KMS-11 (cell line): ENCODE results near the gene ALKBH2.
A peak's percentile ranks its signal among the peaks of the same experiment; 100 is the strongest.

Experiments used
- H2AFZ ChIP-seq: fragments of 200-600 bp; sonication (generic); 2 replicates; pipeline ENCODE4 v1.6.1; 2016; ENCODE audit warnings: antibody characterized with exemption, mixed run types, low read depth
- H3K27ac ChIP-seq: fragments of 200-600 bp; sonication (generic); 2 replicates; pipeline ENCODE4 v1.6.1; 2016; ENCODE audit warnings: mild to moderate bottlenecking, mixed run types
- H3K27me3 ChIP-seq: fragments of 200-600 bp; sonication (generic); 2 replicates; pipeline ENCODE4 v1.6.1; 2017; ENCODE audit warnings: mild to moderate bottlenecking, low read depth, mixed run types, moderate library complexity; ENCODE audit not compliant: insufficient read depth
- H3K36me3 ChIP-seq: fragments of 200-600 bp; sonication (generic); 2 replicates; pipeline ENCODE4 v1.6.1; 2017; ENCODE audit warnings: mild to moderate bottlenecking, mixed run types; ENCODE audit not compliant: insufficient read depth
- H3K4me1 ChIP-seq: fragments of 200-600 bp; sonication (generic); 2 replicates; pipeline ENCODE4 v1.6.1; 2016; ENCODE audit warnings: mild to moderate bottlenecking, low read depth, mixed run types; ENCODE audit not compliant: poor library complexity, severe bottlenecking
- H3K4me2 ChIP-seq: fragments of 200-600 bp; sonication (generic); 2 replicates; pipeline ENCODE4 v1.7.0; 2016; ENCODE audit warnings: mild to moderate bottlenecking, mixed run types
- H3K4me3 ChIP-seq: fragments of 200-600 bp; sonication (generic); IDR thresholded peaks from 2 replicates; pipeline ENCODE4 v1.6.1; 2017; ENCODE audit warnings: low read depth, low read length, mixed read lengths; ENCODE audit not compliant: insufficient read depth
- H3K79me2 ChIP-seq: fragments of 200-600 bp; sonication (generic); 2 replicates; pipeline ENCODE4 v1.6.1; 2016; ENCODE audit warnings: low read depth, mixed run types; ENCODE audit not compliant: insufficient read depth
- H3K9ac ChIP-seq: fragments of 200-600 bp; sonication (generic); 2 replicates; pipeline ENCODE4 v1.6.1; 2016; ENCODE audit warnings: mild to moderate bottlenecking, mixed run types
- H4K20me1 ChIP-seq: fragments of 200-600 bp; sonication (generic); 2 replicates; pipeline ENCODE4 v1.6.1; 2016; ENCODE audit warnings: mild to moderate bottlenecking, mixed run types; ENCODE audit not compliant: insufficient read depth
- CTCF ChIP-seq: fragments of 200-600 bp; sonication (generic); conservative IDR thresholded peaks from 2 replicates; pipeline ENCODE4 v1.6.1; 2017; ENCODE audit warnings: low read depth, mild to moderate bottlenecking, antibody characterized with exemption, low read length, moderate library complexity, mixed read lengths

Gene ALKBH2

GRCh38 chr12:109137055-109137454 lies 43.8 kb upstream of the ALKBH2 start:
- Histone ChIP-seq H4K20me1 (no peaks in the 10 kb centered on the region), H3K4me1 (no peaks in the 10 kb centered on the region), H3K27ac (no peak overlapping the region), H2AFZ (no peak overlapping the region), H3K79me2 (no peaks in the 10 kb centered on the region), H3K4me2 (no peak overlapping the region), H3K36me3 (no peaks in the 10 kb centered on the region), H3K4me3 (no peak overlapping the region), H3K9ac (no peak overlapping the region), H3K27me3 (no peaks in the 10 kb centered on the region)
- no peak for TF ChIP-seq CTCF

GRCh38 chr12:109134186-109134917 lies 41.1 kb upstream of the ALKBH2 start:
- H3K27me3 ChIP-seq, result no peaks in the 10 kb centered on the region
- H2AFZ ChIP-seq, result no peak overlapping the region
- H3K36me3 ChIP-seq, result no peaks in the 10 kb centered on the region
- H3K79me2 ChIP-seq, result no peaks in the 10 kb centered on the region
- 0 out of 2 replicates have a peak, but pooled peaks have one; percentile 33 for TF ChIP-seq CTCF
- H3K27ac ChIP-seq, result no peak overlapping the region
- H3K4me2 ChIP-seq, result no peak overlapping the region
- no peaks in the 10 kb centered on the region for H3K4me1 ChIP-seq
- no peak overlapping the region for H3K9ac ChIP-seq
- no peak overlapping the region for H3K4me3 ChIP-seq
- no peaks in the 10 kb centered on the region for H4K20me1 ChIP-seq

GRCh38 chr12:109131154-109132050 lies 38.1 kb upstream of the ALKBH2 start:
- Histone ChIP-seq H3K79me2 (no peaks in the 10 kb centered on the region), H4K20me1 (no peaks in the 10 kb centered on the region), H3K4me3 (no peak overlapping the region), H3K36me3 (no peaks in the 10 kb centered on the region), H3K9ac (no peak overlapping the region), H3K27ac (no peak overlapping the region), H3K27me3 (no peaks in the 10 kb centered on the region), H2AFZ (no peak overlapping the region), H3K4me1 (no peaks in the 10 kb centered on the region), H3K4me2 (no peak overlapping the region)
- TF ChIP-seq CTCF, result no peak

- Histone ChIP-seq H3K4me2 (no peak overlapping the region), H3K4me3 (no peak overlapping the region)
- TF ChIP-seq CTCF, result no peak
These were observed 37.3 kb upstream of the ALKBH2 start for GRCh38 chr12:109130297-109131153.

More at GRCh38 chr12:109130297-109131153, 37.3 kb upstream of the ALKBH2 start:
- H3K79me2 ChIP-seq, result no peaks in the 10 kb centered on the region
- H3K27me3 ChIP-seq, result no peaks in the 10 kb centered on the region
- H3K36me3 ChIP-seq, result no peaks in the 10 kb centered on the region
- no peak overlapping the region for H3K27ac ChIP-seq
- no peak overlapping the region for H3K9ac ChIP-seq
- no peaks in the 10 kb centered on the region for H4K20me1 ChIP-seq
- no peaks in the 10 kb centered on the region for H3K4me1 ChIP-seq
- H2AFZ ChIP-seq, result no peak overlapping the region
